Spleen (tissue), 7 donors: ENCODE measurements around the gene PPAT.

Source experiments
- POLR2A ChIP-seq, 3 donors: fragments of 450-650 bp; IDR thresholded peaks; one replicate each; pipeline ENCODE4 v1.5.1; 2017; ENCODE audit warnings: antibody characterized with exemption in 3 of 3, mild to moderate bottlenecking in 1 of 3
- POLR2AphosphoS5 ChIP-seq, 3 donors: sonication (generic); formaldehyde crosslinking; IDR thresholded peaks; one replicate each; pipeline ENCODE4 v1.5.1; 2017; ENCODE audit warnings: antibody characterized with exemption in 3 of 3
- TF ChIP-seq, protein P1 (sequence below), 11 experiments: fragments of 200-600 bp in 7 of 11; fragments of 450-650 bp in 4 of 11; sonication (generic) in 4 of 11; IDR thresholded peaks in 8 of 11; conservative IDR thresholded peaks in 3 of 11; 1 replicate in 7 of 11; 2 replicates in 4 of 11; pipeline versions ENCODE4 v1.4.0 to v1.8.0; 2016 to 2021; ENCODE audit warnings: antibody characterized with exemption in 11 of 11, inconsistent platforms in 4 of 11, mild to moderate bottlenecking in 1 of 11
- donor health status: DM: no; HTN: no; CAD: no; lungs with moderate emphysema.
- donor health status: DM: no; HTN: no; CAD: no.
- donor health status: DM: no; HTN: no; CAD: no.

DNA sequence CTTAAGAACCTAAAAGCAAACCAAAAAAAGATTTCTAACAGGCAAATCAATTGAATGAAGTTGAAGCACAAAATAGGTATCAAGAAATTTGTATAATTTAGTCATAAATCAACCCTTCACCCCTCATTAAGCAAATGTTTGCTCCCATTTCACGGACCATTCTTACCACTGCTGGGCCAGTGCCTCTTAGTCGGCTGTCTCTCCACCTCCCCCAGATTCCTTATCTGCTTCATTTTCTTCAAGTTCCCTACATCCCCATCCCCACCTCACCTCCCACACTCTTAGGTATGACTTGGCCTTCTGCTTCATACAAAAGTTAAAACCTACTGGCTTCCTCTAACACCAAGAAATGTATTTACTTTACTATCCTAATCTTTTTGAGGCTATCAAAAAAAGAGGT is 60.0 kb downstream of the PPAT start:
- TF ChIP-seq POLR2A (IDR thresholded peaks at IDR 0.05) (no peak), POLR2AphosphoS5 (IDR thresholded peaks at IDR 0.05) (no peak)
- TF ChIP-seq, protein P1, sequence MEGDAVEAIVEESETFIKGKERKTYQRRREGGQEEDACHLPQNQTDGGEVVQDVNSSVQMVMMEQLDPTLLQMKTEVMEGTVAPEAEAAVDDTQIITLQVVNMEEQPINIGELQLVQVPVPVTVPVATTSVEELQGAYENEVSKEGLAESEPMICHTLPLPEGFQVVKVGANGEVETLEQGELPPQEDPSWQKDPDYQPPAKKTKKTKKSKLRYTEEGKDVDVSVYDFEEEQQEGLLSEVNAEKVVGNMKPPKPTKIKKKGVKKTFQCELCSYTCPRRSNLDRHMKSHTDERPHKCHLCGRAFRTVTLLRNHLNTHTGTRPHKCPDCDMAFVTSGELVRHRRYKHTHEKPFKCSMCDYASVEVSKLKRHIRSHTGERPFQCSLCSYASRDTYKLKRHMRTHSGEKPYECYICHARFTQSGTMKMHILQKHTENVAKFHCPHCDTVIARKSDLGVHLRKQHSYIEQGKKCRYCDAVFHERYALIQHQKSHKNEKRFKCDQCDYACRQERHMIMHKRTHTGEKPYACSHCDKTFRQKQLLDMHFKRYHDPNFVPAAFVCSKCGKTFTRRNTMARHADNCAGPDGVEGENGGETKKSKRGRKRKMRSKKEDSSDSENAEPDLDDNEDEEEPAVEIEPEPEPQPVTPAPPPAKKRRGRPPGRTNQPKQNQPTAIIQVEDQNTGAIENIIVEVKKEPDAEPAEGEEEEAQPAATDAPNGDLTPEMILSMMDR (IDR thresholded peaks at IDR 0.05 in 8 of 11, conservative IDR thresholded peaks at IDR 0.05 in 3 of 11): no peak
